ENCODE measurements around the gene CCK. TPM values are rescaled to one million over a fixed set of nuclear protein-coding genes. Genes with fewer than 3 reads are reported as not detected.

CCK gene
- total and polyA plus RNA-seq, 4 donors, result 0.25 TPM; not detected in 3

GRCh38 chr3:42220436-42221121 lies 45.4 kb downstream of the CCK start:
- Histone ChIP-seq H3K4me3 (ENCODE audit: low read depth in 1 of 3, low read length in 3 of 3) (no peak overlapping the region), H3K4me1 (ENCODE audit: control insufficient read depth in 4 of 4, insufficient read depth in 4 of 4, low read length in 3 of 4) (peaks cover 0 to 6% (median 1%) of the 10 kb centered on the region in 4 donors), H3K27ac (ENCODE audit: low read depth in 1 of 2, low read length in 2 of 2) (no peak overlapping the region), H3K27me3 (ENCODE audit: control insufficient read depth in 4 of 4, insufficient read depth in 4 of 4, low read length in 3 of 4) (no peaks in the 10 kb centered on the region), H3K9me3 (ENCODE audit: control insufficient read depth in 4 of 4, low read length in 3 of 4) (no peaks in the 10 kb centered on the region), H3K9ac (ENCODE audit: low read depth in 1 of 2, low read length in 2 of 2) (no peak overlapping the region), H3K36me3 (ENCODE audit: control insufficient read depth in 4 of 4, insufficient read depth in 3 of 4, low read depth in 1 of 4, low read length in 3 of 4) (peaks cover 10 to 43% (median 23%) of the 10 kb centered on the region in 4 donors)
- 97% methylated on average over 17 of the region's 17 CpGs for WGBS
- DNase-seq (ENCODE audit: low spot score), result no peak
- TF ChIP-seq FOXA2 (IDR thresholded peaks at IDR 0.05) (no peak), FOXA1 (IDR thresholded peaks at IDR 0.05) (no peak), HNF4A (conservative IDR thresholded peaks at IDR 0.05) (no peak), NR2F2 (IDR thresholded peaks at IDR 0.05) (no peak), MAX (IDR thresholded peaks at IDR 0.05) (no peak), RXRA (IDR thresholded peaks at IDR 0.05) (no peak)
- TF ChIP-seq, protein P1, sequence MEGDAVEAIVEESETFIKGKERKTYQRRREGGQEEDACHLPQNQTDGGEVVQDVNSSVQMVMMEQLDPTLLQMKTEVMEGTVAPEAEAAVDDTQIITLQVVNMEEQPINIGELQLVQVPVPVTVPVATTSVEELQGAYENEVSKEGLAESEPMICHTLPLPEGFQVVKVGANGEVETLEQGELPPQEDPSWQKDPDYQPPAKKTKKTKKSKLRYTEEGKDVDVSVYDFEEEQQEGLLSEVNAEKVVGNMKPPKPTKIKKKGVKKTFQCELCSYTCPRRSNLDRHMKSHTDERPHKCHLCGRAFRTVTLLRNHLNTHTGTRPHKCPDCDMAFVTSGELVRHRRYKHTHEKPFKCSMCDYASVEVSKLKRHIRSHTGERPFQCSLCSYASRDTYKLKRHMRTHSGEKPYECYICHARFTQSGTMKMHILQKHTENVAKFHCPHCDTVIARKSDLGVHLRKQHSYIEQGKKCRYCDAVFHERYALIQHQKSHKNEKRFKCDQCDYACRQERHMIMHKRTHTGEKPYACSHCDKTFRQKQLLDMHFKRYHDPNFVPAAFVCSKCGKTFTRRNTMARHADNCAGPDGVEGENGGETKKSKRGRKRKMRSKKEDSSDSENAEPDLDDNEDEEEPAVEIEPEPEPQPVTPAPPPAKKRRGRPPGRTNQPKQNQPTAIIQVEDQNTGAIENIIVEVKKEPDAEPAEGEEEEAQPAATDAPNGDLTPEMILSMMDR (IDR thresholded peaks at IDR 0.05; ENCODE audit: low read depth, low read length, missing input control), result no peak

GRCh38 chr3:42216931-42217333 lies 49.1 kb downstream of the CCK start:
- H3K4me1 ChIP-seq (ENCODE audit: control insufficient read depth in 4 of 4, insufficient read depth in 4 of 4, low read length in 3 of 4), result no peaks in the 10 kb centered on the region
- no peaks in the 10 kb centered on the region for H3K9me3 ChIP-seq (ENCODE audit: control insufficient read depth in 4 of 4, low read length in 3 of 4)
- H3K27me3 ChIP-seq (ENCODE audit: control insufficient read depth in 4 of 4, insufficient read depth in 4 of 4, low read length in 3 of 4), result no peaks in the 10 kb centered on the region
- WGBS, result 86% methylated on average over 5 of the region's 5 CpGs
- no peak overlapping the region for H3K27ac ChIP-seq (ENCODE audit: low read depth in 1 of 2, low read length in 2 of 2)
- DNase-seq (ENCODE audit: low spot score), result no peak
- no peak overlapping the region for H3K4me3 ChIP-seq (ENCODE audit: low read depth in 1 of 3, low read length in 3 of 3)
- H3K36me3 ChIP-seq (ENCODE audit: control insufficient read depth in 4 of 4, insufficient read depth in 3 of 4, low read depth in 1 of 4, low read length in 3 of 4), result peaks cover 6 to 32% (median 17%) of the 10 kb centered on the region in 4 donors
- TF ChIP-seq YY1 (IDR thresholded peaks at IDR 0.05) (no peak), FOXA2 (IDR thresholded peaks at IDR 0.05) (no peak), JUND (IDR thresholded peaks at IDR 0.05) (no peak), HNF4G (IDR thresholded peaks at IDR 0.05) (no peak), RXRA (IDR thresholded peaks at IDR 0.05) (no peak), HNF4A (conservative IDR thresholded peaks at IDR 0.05) (no peak), TAF1 (conservative IDR thresholded peaks at IDR 0.05) (no peak)
- H3K9ac ChIP-seq (ENCODE audit: low read depth in 1 of 2, low read length in 2 of 2), result no peak overlapping the region

- WGBS, result 91% methylated on average over 4 of the region's 4 CpGs
- DNase-seq (ENCODE audit: low spot score), result no peak
- Histone ChIP-seq H3K27me3 (ENCODE audit: control insufficient read depth in 4 of 4, insufficient read depth in 4 of 4, low read length in 3 of 4) (no peaks in the 10 kb centered on the region), H3K4me3 (ENCODE audit: low read depth in 1 of 3, low read length in 3 of 3) (no peak overlapping the region), H3K9me3 (ENCODE audit: control insufficient read depth in 4 of 4, low read length in 3 of 4) (no peaks in the 10 kb centered on the region), H3K9ac (ENCODE audit: low read depth in 1 of 2, low read length in 2 of 2) (no peak overlapping the region), H3K27ac (ENCODE audit: low read depth in 1 of 2, low read length in 2 of 2) (no peak overlapping the region), H3K36me3 (ENCODE audit: control insufficient read depth in 4 of 4, insufficient read depth in 3 of 4, low read depth in 1 of 4, low read length in 3 of 4) (peaks cover 6 to 29% (median 21%) of the 10 kb centered on the region in 4 donors), H3K4me1 (ENCODE audit: control insufficient read depth in 4 of 4, insufficient read depth in 4 of 4, low read length in 3 of 4) (no peaks in the 10 kb centered on the region)
- TF ChIP-seq ATF3 (IDR thresholded peaks at IDR 0.05) (no peak), MAX (IDR thresholded peaks at IDR 0.05) (no peak), JUND (IDR thresholded peaks at IDR 0.05) (no peak), RAD21 (IDR thresholded peaks at IDR 0.05) (no peak), HNF4G (IDR thresholded peaks at IDR 0.05) (no peak), SP1 (IDR thresholded peaks at IDR 0.05) (no peak)
These were observed 49.7 kb downstream of the CCK start for GRCh38 chr3:42216302-42216701.
